GM19099 (cell line): ENCODE results near the gene PIMREG.

Source experiments
- POLR2A ChIP-seq: IDR thresholded peaks from 3 replicates; pipeline ENCODE4 v1.6.1; 2011; ENCODE audit warnings: low read depth; ENCODE audit not compliant: insufficient read length; ENCODE audit errors: extremely low read depth

PIMREG gene

DNA sequence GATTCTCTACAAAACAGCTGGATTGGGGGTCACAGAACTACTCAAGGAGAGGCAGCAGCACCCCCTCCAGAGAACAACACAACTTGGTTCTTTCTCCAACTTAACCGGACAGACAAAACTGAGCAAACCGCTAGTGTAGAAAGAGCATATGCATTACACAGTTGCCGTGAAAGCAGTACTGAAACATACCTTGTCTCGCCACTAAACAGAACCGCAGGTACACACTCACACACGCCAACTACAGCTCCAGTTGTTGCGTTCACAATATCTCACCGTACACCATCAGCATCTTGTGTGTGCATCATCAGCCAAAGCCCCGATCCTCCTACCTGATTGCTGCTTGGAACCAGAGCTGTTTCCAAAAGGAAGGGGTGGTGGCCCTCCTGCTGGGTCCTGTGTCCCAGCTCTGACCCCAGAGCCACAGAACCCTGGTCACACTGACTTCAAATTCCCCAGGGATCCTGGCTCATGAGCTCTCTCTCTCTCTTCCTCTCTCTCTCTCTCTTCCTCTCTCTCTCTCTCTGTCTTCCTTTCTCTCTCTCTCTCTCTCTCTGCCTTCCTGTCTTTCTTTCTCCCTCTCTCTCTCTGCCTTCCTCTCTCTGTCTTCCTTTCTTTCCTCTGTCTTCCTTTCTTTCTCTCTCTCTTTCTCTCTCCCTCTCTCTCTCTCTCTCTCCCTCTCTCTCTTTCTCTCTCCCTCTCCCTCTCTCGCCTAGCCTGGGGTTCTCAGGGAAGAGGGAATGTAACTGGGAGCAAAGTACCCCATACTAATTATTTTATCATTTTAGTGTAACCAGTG lies 8.4 kb downstream of the PIMREG start:
- no peak for TF ChIP-seq POLR2A

GRCh38 chr17:6453279-6454024 lies 9.2 kb downstream of the PIMREG start:
- TF ChIP-seq POLR2A = no peak

GRCh38 chr17:6454495-6455320 lies 10.5 kb downstream of the PIMREG start:
- no peak for TF ChIP-seq POLR2A

GRCh38 chr17:6455321-6455705 lies 11.1 kb downstream of the PIMREG start:
- TF ChIP-seq POLR2A = no peak

DNA sequence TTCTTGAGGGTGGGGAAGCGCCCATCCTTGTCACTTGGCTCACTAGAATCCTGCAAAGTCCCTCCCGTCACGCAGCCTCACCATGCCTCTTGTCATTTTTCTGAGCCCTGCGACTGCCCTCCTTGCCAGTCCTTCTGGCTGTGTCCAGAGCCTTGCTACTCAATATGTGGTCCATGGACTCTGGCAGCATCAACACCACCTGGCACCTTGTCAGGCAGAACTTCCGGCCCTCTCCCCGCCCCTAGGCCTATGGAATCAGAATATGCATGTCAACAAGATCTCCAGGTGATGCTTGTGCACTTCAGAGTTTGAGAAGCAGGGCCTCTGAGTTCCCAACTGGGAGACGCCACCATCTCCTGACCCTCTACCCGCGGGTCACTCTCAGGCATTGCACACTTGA lies 12.1 kb downstream of the PIMREG start:
- no peak for TF ChIP-seq POLR2A

DNA sequence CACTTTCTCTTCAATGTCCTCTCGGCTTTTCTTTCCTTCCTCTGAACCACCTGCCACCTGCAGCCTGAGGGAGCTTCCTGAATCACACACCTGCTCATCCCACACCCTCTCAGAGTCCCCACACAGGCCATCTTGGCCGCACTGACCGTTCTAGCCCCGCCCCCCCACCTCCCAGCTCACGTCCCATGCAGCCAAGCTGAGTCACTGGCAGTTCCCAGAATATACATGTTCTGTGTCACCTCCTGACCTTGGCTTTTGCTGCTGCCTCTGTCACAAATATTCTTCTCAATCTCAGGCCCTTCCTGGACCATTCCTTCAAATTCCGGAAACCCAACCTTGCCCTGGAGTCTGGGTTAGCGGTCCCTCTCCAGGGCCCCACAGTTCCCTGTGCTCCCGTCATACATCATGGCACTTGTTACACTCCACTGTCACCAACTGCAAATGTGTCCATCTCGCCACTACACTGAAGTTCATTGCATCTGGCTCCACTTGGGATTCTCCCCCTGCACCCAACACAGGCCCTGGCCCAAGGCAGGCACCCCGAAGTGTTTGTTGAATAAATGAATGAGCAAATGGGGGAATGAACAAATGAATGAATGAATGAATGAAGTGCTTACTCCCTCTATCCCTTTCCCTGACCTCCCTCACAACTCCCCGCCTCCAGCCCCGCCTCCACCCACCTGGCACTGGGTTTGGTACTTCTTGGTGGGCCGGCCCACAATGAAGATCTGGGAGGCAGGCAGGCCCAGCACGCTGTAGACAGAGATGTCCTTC lies 12.8 kb downstream of the PIMREG start:
- no peak for TF ChIP-seq POLR2A

- no peak for TF ChIP-seq POLR2A
Observed at GRCh38 chr17:6457688-6458459, 13.6 kb downstream of the PIMREG start.

- TF ChIP-seq POLR2A = no peak
Observed at GRCh38 chr17:6458460-6458950, 14.2 kb downstream of the PIMREG start.

- no peak for TF ChIP-seq POLR2A
Observed at GRCh38 chr17:6460531-6461161, 16.4 kb downstream of the PIMREG start.

DNA sequence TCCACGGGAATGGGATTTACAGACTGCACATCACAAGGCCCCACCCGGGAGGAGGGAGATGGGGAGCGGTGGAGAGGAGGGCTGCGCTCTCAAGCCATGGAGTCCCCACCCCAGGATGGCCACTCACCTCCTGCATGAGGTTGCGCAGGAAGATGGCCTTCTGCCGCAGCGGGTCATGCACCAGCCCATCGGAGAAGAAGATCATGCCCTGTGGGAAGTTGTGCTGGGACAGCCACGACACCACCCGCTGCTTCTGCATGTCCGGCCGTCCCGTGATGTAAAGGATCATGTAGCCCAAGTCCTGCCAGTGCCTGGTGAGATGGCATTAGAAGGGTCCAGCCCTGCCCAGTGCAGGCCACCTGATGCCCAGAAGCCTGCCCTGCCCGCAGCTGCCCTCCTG lies 17.0 kb downstream of the PIMREG start:
- TF ChIP-seq POLR2A = no peak

- TF ChIP-seq POLR2A = no peak
Observed at GRCh38 chr17:6461792-6462524, 17.7 kb downstream of the PIMREG start.

DNA sequence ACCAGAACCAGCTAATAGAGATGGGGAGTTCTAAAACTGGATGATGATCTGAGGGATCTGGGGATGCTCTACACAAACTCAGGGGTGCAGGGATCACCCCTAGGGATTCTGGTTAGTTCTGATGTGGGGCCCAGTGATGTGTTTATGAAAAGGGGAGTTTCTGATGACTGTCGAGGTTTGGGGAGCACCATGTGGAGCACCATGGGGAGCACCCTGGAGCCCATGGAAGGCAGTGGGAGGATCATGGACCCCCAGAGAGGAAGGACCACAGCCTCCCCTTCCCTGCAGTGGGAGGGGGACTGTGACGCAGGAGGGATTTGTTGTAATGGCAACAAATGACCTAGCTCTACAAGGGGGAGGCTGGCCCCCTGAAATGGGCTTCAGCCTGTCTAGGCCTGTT lies 18.4 kb downstream of the PIMREG start:
- TF ChIP-seq POLR2A = no peak
